Renal cortex interstitium (tissue), 11 donors: Measurements from ENCODE around the gene CTNNBIP1. TPM values are rescaled to one million over a fixed set of nuclear protein-coding genes. Genes with fewer than 3 reads are reported as not detected.

Experiments used
- DNase-seq, 11 donors: peaks; one replicate each; pipeline ENCODE4 v3.0.0-alpha.2; 2013; ENCODE audit warnings: low read depth in 9 of 11, low spot score in 4 of 11; ENCODE audit errors: extremely low read depth in 1 of 11
- polyA plus RNA-seq, 3 donors: library from polyadenylated mRNA; unstranded; fragments of 120-200 nt; gene quantifications; one replicate each; pipeline ENCODE4 v1.2.1, GENCODE V29; 2013; ENCODE audit not compliant: insufficient read length in 3 of 3

CTNNBIP1 gene
- polyA plus RNA-seq, 3 donors = 28.5 to 35.9 (median 35.3) TPM

DNA sequence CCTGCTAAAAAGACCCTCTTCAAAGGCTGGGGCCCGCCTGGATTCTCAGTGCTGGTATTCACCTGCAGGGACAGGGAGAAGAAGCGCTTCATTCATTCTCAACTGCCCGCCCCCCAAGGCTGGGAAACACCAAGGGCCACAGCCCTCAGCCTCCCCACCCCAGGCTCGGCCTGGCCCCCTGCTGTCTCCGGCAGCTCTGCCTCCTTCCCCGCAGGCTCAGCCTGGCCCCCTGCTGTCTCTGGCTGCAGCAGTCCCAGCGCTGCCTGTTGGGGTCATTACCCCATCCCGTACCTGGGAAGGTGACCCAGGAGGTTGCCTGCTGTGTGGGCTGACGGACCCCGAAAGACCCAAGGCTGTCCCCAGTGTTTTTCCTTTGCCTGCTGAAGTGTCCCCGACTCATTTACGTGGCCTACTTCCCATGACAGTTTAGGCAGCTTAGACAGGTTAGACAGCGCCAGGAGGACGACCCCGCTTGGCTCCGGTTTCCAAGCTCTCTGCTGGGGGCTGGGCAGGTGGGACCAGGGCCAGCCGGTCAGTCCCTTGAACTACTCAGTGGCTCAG, 63.4 kb downstream of the CTNNBIP1 start:
- no peak for DNase-seq

DNA sequence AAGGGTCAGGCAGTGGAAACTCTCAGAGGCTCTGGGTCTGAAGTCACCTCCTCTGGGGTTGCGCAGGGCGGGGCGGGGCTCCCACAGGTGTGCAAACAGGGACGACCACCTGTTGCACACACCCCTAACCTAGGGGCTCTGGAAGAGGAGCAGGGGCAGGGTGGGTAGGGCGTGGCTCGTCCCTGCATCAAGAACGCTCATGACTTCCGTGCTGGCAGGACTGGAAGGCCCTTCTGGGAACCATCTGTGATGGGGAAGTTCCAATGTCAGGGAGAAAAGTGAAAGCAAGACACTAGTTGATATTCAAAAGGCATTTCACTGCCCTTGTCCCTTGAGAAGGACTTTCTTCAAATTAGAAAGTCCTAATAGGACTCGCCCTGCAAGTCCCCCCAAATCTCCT, 64.2 kb downstream of the CTNNBIP1 start:
- no peak for DNase-seq

DNA sequence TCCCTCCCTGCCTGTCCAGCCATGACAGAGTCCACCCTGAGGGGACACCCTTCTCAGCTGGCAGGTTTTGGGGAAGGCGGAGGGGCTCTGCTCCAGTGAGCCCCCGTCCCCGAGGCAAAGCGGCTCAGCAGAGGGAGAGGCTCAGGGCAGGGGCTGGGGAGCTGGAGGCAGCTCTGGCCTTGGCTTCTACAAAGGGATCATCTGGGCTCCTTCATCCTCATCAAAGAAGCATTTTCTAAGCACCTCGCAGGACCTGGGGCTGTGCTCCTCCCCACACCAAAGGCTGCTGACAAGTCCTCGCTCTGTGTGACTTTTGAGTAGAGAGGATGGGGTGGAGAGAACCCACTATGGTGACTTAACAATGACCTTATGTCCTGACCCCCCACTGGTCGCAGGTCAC, 65.3 kb downstream of the CTNNBIP1 start:
- no peak for DNase-seq

DNA sequence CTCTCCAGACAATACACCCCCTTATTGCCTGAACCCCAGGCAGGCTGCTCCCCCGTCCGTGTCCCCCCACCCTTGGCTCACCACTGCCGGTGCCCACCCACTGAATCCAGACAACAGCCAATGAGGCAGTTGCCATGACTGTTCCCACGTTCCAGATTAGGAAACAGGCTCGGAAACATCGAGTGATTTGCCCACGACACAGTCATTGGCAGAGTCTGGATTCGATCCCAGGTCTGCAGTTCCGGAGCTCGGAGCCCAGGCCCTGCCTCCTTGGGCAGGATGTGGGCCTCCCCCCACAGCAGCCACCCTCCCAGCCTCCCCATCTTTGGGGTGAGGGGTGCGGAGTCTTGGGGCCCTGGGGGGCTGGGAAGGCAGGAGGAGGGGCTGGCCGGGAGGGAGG, 66.0 kb downstream of the CTNNBIP1 start:
- DNase-seq = no peak

DNA sequence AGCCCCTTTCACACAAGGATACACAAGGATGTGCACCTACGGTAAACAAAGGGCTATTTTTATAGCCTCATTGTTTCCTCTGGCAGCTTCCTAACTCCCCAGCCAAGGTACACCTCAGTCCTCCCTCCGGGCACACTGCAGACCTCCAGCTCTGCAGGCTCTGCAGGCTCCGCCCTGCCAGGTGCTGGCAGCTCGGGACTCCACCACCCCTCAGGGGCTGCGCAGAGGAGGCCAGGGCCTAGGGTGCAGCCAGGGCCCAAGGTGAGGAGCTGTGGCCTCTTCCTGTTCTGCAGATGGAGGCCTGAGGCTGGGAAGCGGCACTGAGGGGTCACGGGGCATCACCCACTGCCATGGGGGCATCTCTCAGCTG, 66.5 kb downstream of the CTNNBIP1 start:
- no peak for DNase-seq

DNA sequence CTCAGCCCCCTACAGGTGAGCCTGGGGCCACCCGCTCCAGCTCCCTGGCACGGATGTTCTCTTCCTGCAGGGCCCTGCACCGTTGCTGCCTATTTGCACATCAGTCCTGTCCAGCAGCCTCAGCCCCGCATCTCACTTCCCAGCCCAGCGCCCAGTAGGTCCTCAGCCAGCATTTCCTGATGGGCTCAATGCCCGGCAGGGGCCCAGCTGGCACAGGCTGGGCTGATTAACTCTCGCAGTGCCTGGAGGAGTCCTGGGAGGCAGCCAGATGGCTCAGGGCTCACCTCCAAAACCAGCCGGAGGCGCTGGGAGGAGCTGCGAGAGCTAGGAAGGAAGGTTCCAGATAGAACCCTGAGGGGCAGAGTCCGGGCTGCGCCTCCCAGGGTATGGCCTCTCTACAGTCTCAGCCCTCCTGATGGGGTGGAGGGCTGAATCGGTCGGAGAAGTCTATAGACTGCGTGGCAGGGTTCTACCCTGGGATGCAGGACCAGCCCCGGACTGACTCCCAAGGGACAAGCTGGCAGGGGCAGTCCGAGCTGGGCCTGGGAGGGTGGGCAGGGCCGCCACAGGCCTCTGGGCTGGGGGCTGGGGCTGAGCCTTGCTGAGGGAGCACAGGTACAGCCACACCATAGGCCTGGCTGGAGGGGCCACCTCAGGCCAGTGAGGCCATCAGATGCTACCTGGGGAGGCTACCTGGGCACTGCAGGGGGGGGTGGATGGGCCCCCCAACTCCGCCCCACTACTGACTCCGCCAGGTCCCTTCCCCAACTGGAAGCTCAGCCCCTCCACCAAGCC, 67.1 kb downstream of the CTNNBIP1 start:
- DNase-seq = no peak

DNA sequence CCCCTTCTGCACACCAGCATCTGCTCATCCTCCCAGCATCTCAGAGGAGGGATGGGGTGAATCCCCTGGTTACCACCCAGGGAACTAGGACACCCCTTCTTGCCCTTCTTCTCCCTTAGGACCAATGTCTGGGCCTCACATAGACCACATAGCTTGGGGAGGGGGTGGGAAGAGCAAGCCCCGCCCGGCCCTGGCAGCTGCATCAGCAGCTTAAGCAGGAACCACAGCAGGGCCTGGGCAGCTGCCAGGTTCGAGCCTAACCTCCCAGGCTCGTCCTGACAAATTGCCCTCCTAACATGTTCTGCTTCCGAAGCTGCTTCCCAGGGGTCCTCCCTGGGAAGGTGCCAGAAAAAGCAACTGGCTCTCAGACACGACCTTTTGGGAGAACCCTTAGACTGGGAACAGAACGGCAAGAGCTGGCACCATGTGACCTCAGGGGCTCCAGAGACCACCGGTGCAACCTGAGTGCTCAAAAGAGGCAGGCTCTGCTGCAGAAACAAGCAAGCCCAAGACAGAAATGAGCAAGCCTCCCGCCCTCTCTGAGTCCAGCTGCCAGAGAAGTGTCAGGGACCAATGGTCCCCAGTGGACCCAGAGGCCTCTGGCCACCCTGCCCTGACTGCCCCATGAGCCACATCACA, 67.9 kb downstream of the CTNNBIP1 start:
- no peak for DNase-seq

DNA sequence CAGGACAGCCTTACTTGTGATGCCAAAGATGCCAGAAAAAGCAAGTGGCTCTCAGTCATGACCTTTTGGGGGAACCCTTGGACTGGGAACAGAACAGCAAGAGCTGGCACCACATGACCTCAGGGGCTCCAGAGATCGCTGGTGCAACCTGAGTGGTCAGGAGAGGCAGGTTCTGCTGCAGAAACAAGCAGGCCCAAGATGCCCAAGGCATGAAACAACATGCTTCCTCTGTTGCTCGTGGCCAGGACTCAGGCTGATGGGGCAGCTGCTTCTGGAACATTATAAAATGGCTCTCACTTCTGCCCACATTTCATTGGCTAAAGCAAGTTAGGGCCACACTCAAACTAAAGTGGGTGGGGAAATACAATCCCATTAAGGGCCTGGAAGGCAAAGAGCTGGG, 68.6 kb downstream of the CTNNBIP1 start:
- no peak for DNase-seq

DNA sequence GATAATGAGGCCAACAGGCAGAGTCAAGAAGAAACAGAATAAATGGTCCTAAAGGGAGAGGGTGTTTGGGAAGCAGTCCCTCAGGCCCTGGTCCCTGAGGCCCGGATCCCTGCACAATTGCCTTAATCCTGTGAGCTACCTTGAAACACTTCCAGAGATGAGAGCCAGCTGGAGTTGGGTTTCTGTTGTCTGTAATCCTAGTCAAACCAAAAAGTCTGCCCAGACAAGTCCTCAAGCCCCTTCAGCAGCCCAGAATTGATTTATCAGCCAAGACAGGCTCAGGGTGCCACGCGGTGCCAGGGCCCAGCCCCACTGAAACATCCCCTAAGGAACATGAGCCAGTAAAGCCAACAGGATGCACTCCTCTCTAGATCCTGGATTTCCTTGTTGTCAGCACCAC, 69.9 kb downstream of the CTNNBIP1 start:
- DNase-seq = no peak

DNA sequence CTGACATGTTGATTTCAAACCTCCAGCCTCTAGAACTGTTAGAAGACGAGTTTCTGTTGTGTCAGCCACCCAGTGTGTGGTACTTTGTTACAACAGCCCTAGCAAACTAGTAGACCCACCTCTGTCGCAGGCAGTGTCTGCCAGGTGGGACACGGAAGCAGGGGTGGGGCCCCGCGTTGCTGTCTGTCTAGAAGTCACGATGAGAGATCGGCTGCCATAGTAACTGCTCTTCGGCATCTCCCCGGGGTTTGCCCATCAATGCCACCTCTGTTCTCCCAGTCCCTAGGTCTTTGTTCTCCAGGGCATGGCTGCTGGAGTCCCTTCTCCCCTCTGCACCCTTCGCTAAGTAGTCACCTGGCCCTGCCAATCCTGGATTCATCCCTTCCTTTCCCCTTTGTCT, 71.1 kb downstream of the CTNNBIP1 start:
- no peak for DNase-seq

DNA sequence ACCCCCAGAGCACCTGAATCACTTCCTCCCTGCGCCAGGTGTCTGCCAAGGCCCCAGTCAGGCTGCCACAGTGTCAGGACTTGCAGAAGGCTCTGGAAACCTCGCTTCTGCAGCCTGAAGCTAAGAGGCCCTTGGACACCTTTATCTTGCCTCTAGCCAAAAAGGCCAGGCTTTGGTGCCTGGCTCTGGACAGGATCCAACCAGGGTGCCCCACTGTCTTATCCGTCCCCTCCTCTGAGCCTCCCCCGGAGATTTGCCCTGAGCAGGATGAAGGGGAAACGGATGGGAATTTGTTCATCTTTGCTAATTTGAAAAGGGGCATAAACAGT, 73.5 kb downstream of the CTNNBIP1 start:
- DNase-seq = no peak

DNA sequence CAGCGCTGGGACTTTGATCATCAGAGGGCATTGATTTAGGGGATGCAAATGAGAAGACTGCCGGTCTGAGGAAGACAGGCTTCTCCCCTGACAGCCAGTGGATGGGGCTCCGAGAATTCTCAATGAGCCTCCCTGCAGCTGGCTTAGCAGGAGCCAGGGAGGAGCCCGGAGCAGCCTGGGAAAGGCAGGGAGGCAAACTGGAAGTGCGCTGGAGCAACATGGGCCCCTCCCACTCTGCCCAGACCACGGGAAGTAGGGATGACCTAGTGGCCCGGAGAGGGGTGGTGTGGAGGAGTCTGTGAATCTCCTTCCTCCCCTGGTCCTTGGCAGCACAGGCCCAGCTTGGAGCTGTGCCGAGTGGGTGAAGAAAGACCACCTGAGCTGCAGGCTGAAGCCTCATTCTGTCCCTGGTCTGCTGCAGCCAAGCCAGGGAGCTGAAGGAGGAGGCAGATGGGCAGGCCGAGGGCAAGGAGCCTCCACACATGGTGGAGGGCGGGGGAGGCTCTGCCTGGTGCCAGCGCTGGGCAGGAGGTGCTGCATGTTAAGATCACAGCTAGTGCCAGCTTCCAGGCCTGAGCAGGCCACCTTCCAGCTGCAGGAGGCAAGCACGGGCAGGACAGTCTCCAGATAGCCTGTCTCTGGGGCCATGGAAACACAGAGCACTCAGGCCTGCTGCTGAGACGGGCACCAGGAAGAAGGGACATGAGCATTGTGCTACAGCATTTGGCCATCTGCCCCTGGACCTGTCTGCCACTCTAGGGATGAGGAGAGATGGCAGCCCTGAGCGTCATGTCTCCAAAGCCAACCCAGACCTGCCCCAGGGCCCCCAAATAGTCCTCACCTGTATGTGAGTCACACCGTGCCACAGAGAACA, 74.1 kb downstream of the CTNNBIP1 start:
- DNase-seq = peak in 6 of 11 donors; percentile 45 to 70 (median 64)

DNA sequence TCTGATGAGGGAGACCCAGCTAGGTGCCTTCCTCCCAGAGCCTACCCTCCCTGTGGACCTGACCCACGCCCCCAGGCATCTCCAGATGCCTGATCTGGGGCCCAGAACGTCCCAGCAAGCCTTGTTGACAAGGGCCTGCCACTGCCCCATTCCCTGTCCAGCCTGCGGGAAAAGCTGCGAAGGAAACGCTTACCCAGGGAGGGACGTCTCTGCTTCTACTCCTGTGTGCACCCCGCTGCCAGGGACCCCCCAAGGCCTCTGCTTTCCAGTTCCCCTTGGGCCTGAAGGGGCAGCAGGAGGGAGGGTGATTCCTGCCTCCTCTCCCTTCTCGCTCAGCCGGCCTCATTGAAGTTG, 74.7 kb downstream of the CTNNBIP1 start:
- no peak for DNase-seq

DNA sequence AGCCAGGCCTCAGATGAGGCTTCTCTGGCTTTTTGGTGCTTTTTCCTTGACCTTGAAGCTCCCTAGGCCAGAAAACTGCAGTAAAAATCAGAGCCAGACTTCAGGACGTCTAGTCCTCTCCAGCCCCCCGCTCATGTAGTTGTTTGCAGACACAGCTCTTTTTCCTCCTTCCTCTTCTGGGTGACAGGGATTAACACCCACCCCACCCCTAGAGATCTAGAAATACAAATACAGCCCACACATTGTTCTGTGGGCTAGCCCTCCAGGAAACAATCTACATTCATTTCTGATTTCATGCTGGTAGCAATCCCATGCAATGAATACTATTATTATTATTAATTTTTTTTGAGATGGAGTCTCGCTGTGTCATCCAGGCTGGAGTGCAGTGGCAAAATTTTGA, 76.4 kb downstream of the CTNNBIP1 start:
- DNase-seq = no peak

DNA sequence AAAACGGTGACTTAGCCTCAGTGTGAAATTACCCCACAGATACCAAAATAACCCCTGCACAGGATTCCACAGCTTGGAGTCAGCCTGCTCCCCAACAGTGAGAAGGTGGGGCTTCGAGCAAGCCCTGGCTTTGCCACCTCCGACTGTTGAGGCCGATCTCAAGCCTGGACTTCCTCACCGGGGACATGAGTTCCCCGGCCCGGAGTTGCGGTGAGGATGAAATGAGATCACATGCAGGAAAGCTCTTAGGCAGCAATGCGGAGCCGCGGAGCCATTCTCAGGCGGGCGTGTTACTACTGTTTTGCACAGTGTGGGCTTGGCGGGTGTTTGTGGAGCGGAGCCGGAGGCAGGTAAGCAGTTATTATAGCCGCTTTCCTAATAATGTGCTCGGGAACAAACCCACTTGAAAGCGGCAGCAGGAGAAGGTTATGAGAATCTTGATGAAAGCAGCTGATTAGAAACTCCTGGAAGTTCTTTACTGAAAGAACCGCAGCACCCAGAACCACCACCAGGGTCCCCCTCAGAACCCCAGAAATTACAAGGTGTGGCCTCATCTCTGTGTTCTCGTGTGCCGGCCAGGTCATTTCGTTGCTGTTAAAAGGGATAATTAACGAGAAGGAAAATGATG, 82.4 kb downstream of the CTNNBIP1 start:
- DNase-seq = no peak

DNA sequence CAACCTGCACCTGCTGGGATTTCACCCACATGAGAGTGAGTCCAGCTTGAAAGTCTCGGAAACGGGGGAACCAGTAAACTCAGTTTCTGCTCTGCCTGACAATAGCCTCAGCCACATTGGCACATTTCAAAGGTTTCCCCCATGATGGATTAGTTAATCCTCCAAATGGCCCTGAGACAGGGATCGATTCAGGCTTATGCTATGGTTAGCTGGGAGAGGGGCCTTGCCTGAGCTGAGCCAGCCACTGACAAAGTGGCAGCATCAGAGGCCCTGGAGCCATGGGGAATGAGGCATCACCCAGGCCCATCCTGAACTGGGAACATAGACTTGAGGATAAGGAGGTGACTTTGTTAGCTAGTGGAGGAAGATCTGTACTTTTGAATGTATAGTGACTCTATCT, 83.5 kb downstream of the CTNNBIP1 start:
- DNase-seq = no peak

DNA sequence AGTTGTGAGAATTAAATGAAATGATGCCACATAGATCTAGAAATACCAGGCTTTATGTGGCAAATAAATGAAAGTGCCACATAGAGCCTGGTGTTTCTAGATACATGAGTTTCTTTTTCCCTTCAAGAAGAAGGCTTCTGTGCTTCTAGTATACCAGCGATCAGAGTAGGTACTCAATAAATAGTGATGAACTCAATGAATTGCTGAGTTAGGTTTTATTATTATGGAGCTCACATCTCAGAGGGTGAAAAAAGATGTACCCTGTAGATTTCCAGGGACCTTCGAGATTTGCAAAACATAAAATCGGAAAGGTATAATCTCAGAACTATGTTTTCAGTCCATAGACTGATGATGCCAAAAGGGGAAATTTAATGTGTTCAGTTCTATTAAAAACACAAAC, 84.0 kb downstream of the CTNNBIP1 start:
- no peak for DNase-seq

DNA sequence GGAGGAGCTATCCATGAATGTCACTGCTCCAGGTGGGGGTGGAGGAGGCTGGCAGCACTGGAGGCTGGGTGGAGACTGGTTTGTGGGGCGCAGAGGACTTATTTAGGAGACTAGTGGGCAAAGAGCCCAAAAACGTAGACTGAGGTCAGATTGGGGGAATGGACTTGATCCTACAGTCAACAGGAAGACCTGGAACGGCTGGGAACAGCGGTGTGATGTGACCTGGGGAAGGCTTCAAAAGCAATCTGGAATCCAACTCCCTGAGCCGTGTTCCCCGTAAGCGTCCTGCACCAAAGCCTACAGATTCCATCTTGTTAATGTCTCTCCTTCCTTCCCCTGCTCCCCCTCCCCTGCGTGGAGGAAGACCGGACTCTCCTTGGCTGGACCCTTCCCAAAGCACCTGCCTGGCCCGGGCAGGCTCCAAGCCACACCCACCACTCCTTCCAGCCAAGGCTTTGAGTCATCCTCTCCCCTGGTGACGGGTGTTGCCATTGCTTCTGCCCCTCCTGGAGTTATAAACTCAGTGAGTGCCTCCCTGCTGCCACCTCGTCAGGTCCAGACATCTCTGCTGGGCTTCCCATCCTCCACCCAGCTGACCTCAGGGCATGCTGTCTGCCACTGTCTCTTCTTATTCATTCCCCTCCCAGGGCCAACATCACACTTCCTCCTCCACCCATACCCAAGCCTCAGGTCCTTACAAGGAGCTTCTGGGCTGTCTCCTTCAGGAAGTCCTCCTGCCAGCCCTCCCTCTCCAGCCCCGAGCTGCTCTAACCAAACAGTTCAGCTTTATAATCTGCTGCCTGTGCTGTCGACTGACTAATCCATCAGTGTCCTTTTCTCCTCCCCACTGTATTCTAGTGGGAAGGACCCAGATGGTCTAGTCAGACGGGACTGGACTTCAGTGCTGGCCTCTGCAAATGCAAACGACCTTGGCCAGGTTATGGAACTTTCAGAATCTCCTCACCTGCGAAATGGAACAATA, 84.7 kb downstream of the CTNNBIP1 start:
- no peak for DNase-seq
